IPS-15b (cell line): Measurements from ENCODE around the gene MARCHF10.
"Not testable (repeated sequence)": the region's sequence is repeated elsewhere in the genome, so short reads cannot be mapped to it uniquely, and the experiment has no call there.

Experiments
- H3K27me3 ChIP-seq: one replicate; pipeline ENCODE4 v1.6.1; 2013; ENCODE audit warnings: low read length; ENCODE audit not compliant: control insufficient read depth, insufficient read depth
- H3K36me3 ChIP-seq: one replicate; pipeline ENCODE4 v1.6.1; 2013; ENCODE audit warnings: low read length; ENCODE audit not compliant: control insufficient read depth, insufficient read depth
- H3K4me1 ChIP-seq: one replicate; pipeline ENCODE4 v1.6.1; 2013; ENCODE audit warnings: mild to moderate bottlenecking, low read length; ENCODE audit not compliant: control insufficient read depth, insufficient read depth
- H3K4me3 ChIP-seq: one replicate; pipeline ENCODE4 v1.5.1; 2013; ENCODE audit warnings: low read depth, low read length
- H3K9ac ChIP-seq: one replicate; pipeline ENCODE4 v1.6.1; 2013; ENCODE audit warnings: low read depth, mild to moderate bottlenecking, low read length
- H3K9me3 ChIP-seq: one replicate; pipeline ENCODE4 v1.6.1; 2013; ENCODE audit warnings: mild to moderate bottlenecking, low read length; ENCODE audit not compliant: control insufficient read depth, insufficient read depth

Gene MARCHF10

GRCh38 chr17:62832405-62832804 lies 24.3 kb upstream of the MARCHF10 start:
- Histone ChIP-seq H3K9ac (no peak overlapping the region), H3K9me3 (no peaks in the 10 kb centered on the region), H3K36me3 (no peaks in the 10 kb centered on the region), H3K4me1 (no peaks in the 10 kb centered on the region), H3K4me3 (no peak overlapping the region), H3K27me3 (no peaks in the 10 kb centered on the region)

DNA sequence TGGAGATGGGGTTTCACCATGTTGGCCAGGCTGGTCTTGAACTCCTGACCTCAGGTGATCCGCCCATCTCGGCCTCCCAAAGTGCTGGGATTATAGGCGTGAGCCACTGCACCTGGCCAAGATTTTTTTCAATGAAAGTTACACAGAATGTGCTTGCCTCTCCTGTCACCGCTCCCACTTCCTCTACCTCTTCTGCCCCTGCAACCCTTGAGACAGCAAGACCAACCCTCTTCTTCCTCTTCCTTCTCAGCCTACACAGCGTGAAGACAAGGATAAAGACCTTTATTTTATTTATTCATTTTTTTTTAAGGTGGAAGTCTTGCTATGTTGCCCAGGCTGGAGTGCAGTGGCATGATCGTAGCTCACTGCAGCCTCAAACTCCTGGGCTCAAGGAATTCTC lies 23.0 kb upstream of the MARCHF10 start:
- H3K4me1 ChIP-seq: not testable (repeated sequence)

GRCh38 chr17:62827746-62828485 lies 19.8 kb upstream of the MARCHF10 start:
- H3K36me3 ChIP-seq: no peaks in the 10 kb centered on the region
- no peaks in the 10 kb centered on the region for H3K27me3 ChIP-seq
- no peaks in the 10 kb centered on the region for H3K9me3 ChIP-seq
- peaks cover 6% of the 10 kb centered on the region for H3K4me1 ChIP-seq
- no peak overlapping the region for H3K9ac ChIP-seq
- H3K4me3 ChIP-seq: no peak overlapping the region

More for the DNA sequence above, 23.0 kb upstream of the MARCHF10 start:
- H3K9ac ChIP-seq, H3K36me3 ChIP-seq, H3K9me3 ChIP-seq, H3K4me3 ChIP-seq, H3K27me3 ChIP-seq: not testable (repeated sequence)

- no peak overlapping the region for H3K4me3 ChIP-seq
- H3K27me3 ChIP-seq: peaks cover 3% of the 10 kb centered on the region
- no peak overlapping the region for H3K9ac ChIP-seq
- no peaks in the 10 kb centered on the region for H3K9me3 ChIP-seq
- no peaks in the 10 kb centered on the region for H3K36me3 ChIP-seq
- H3K4me1 ChIP-seq: peaks cover 6% of the 10 kb centered on the region
Measured at GRCh38 chr17:62826956-62827355, 18.8 kb upstream of the MARCHF10 start.

- H3K4me1 ChIP-seq: peaks cover 12% of the 10 kb centered on the region
- no peak overlapping the region for H3K9ac ChIP-seq
- peaks cover 3% of the 10 kb centered on the region for H3K27me3 ChIP-seq
- H3K4me3 ChIP-seq: peak overlapping the region; percentile 3
- no peaks in the 10 kb centered on the region for H3K9me3 ChIP-seq
- H3K36me3 ChIP-seq: no peaks in the 10 kb centered on the region
Measured at GRCh38 chr17:62825182-62825581, 17.1 kb upstream of the MARCHF10 start.

- peaks cover 3% of the 10 kb centered on the region for H3K27me3 ChIP-seq
- H3K4me1 ChIP-seq: peaks cover 12% of the 10 kb centered on the region
- H3K9ac ChIP-seq: no peak overlapping the region
- H3K9me3 ChIP-seq: no peaks in the 10 kb centered on the region
- no peak overlapping the region for H3K4me3 ChIP-seq
- no peaks in the 10 kb centered on the region for H3K36me3 ChIP-seq
Measured at GRCh38 chr17:62824290-62825131, 16.4 kb upstream of the MARCHF10 start.

- H3K27me3 ChIP-seq: peaks cover 3% of the 10 kb centered on the region
- no peak overlapping the region for H3K9ac ChIP-seq
- no peak overlapping the region for H3K4me3 ChIP-seq
- no peaks in the 10 kb centered on the region for H3K9me3 ChIP-seq
- no peaks in the 10 kb centered on the region for H3K36me3 ChIP-seq
- H3K4me1 ChIP-seq: peaks cover 14% of the 10 kb centered on the region
Measured at GRCh38 chr17:62823111-62823893, 15.2 kb upstream of the MARCHF10 start.

GRCh38 chr17:62822080-62822904 lies 14.2 kb upstream of the MARCHF10 start:
- H3K9me3 ChIP-seq: no peaks in the 10 kb centered on the region
- H3K4me1 ChIP-seq: peaks cover 14% of the 10 kb centered on the region
- H3K9ac ChIP-seq: no peak overlapping the region
- H3K27me3 ChIP-seq: peaks cover 3% of the 10 kb centered on the region
- H3K4me3 ChIP-seq: no peak overlapping the region
- H3K36me3 ChIP-seq: no peaks in the 10 kb centered on the region

DNA sequence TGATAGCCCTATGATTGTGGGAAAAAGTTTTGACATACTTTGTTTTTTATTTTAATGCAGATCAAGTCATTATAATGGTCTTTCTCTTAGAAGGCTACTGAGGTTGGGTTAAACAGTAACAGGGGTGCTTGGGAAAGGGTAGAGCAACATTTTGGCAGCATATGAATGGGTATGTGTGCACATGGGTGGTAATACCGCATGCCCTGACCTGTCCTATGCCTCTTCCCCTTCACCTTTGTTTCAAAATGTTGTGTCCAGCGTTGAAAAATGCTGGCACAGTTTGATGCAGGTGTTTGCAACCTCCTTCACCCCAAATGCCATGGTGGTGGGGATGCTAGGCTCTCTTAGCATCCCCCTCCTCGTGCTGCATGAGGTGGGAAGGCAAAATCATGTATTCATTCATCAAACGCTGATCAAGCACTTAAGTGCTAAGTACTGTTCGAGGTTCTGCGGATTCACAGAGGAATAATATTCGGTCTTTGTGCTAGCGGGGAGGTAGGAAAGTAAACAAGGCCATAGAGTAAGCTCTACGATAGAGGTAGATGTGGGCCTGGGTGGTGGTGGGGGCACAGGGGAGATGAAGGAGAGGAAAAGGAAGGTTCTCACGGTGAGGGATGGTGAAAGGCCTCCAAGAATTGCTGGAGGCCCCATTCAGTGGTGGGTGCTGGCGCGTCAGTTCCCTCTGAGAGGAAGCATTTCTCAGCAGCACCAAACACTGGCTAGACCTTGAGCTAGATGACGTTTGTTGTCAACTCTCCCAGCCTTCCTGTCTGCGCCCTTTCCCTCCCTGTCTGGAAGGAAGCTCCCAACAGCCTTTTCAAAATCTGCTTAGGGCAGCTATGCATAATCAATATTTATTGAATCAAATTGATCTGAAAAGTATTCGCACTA lies 13.3 kb upstream of the MARCHF10 start:
- Histone ChIP-seq H3K36me3 (no peaks in the 10 kb centered on the region), H3K4me3 (no peak overlapping the region), H3K27me3 (peaks cover 3% of the 10 kb centered on the region), H3K9me3 (no peaks in the 10 kb centered on the region), H3K4me1 (peaks cover 14% of the 10 kb centered on the region), H3K9ac (no peak overlapping the region)

- no peaks in the 10 kb centered on the region for H3K9me3 ChIP-seq
- H3K4me3 ChIP-seq: no peak overlapping the region
- H3K36me3 ChIP-seq: no peaks in the 10 kb centered on the region
- peaks cover 3% of the 10 kb centered on the region for H3K27me3 ChIP-seq
- peaks cover 10% of the 10 kb centered on the region for H3K4me1 ChIP-seq
- no peak overlapping the region for H3K9ac ChIP-seq
Measured at GRCh38 chr17:62819511-62820221, 11.6 kb upstream of the MARCHF10 start.
